Keratinocyte (primary cell): ENCODE measurements around the gene ATXN7L1.

ENCODE experiments used
- CTCF ChIP-seq, 3 experiments: IDR thresholded peaks in 1 of 3; conservative IDR thresholded peaks in 1 of 3; optimal IDR thresholded peaks in 1 of 3; 2 replicates in 2 of 3; 3 replicates in 1 of 3; pipeline versions ENCODE3 to v1.5.1; 2011; ENCODE audit warnings: low read length in 3 of 3, mild to moderate bottlenecking in 3 of 3, moderate library complexity in 2 of 3, control low read depth in 1 of 3, inconsistent platforms in 1 of 3; ENCODE audit not compliant: insufficient read depth in 2 of 3; ENCODE audit errors: extremely low read depth in 1 of 3
- EZH2 ChIP-seq: IDR thresholded peaks from one replicate; pipeline ENCODE4 v1.6.1; 2012; ENCODE audit warnings: inconsistent platforms, mild to moderate bottlenecking, low read length, moderate library complexity

- TF ChIP-seq CTCF (optimal IDR thresholded peaks at IDR 0.05 in 1 of 3, IDR thresholded peaks at IDR 0.05 in 1 of 3, conservative IDR thresholded peaks at IDR 0.05 in 1 of 3; ENCODE audit: extremely low read depth in 1 of 3, insufficient read depth in 2 of 3, low read length in 3 of 3) = no peak
- no peak for TF ChIP-seq EZH2
These were observed 132.9 kb downstream of the ATXN7L1 start for GRCh38 chr7:105743351-105744090.
